K562 (cell line): ENCODE data around the gene CSNK1G3. TPM values are rescaled to one million over a fixed set of nuclear protein-coding genes. Genes with fewer than 3 reads are reported as not detected.
A peak's percentile ranks its signal among the peaks of the same experiment; 100 is the strongest.

Experiments
- ATAC-seq: fragments of 200-7000 bp; cut with Tn5 transposase; 3 replicates; pipeline ENCODE4 v1.9.1; 2020; ENCODE audit warnings: moderate library complexity
- BruUV-seq: library from RNA; stranded (reverse); fragments of 400-500 nt; replicated peaks from 2 replicates; lab custom pipeline; 2021; lab: Mats Ljungman, UMichigan
- CTCF ChIA-PET: fragments of 300-600 bp; formaldehyde crosslinking; extraction: SDS; loops from one replicate; lab custom pipeline; 2021; ENCODE audit warnings: low intra/inter-chr PET ratio; lab: Yijun Ruan, JAX
- POLR2A ChIA-PET: fragments of 300-600, 350-650 bp; sonication (Branson Sonifier 250); formaldehyde crosslinking; extraction: SDS; loops from one replicate; lab custom pipeline; 2021; ENCODE audit warnings: antibody characterized with exemption, inconsistent platforms; lab: Yijun Ruan, JAX
- DNase-seq, 4 experiments: peaks; one replicate each; pipeline versions ENCODE4 v3.0.0 to v3.0.0-alpha.2; 2011 to 2018; ENCODE audit warnings: low spot score in 3 of 4, mixed read lengths in 3 of 4; ENCODE audit errors: extremely low read depth in 1 of 4
- FAIRE-seq: peaks from 2 replicates; lab custom pipeline; 2011; peaks lifted over from hg19 to GRCh38; lab: Jason Lieb, UNC
- H2AFZ ChIP-seq: 2 replicates; pipeline ENCODE4 v1.6.0; 2011; ENCODE audit warnings: low read depth, low read length, control low read depth, inconsistent platforms
- H3K27ac ChIP-seq: fragments of 200-600 bp; 3 replicates; pipeline ENCODE4 v1.8.0; 2011; ENCODE audit warnings: low read depth, mild to moderate bottlenecking, control low read depth, inconsistent platforms, low read length, moderate library complexity, mixed read lengths; ENCODE audit errors: extremely low read depth
- H3K27me3 ChIP-seq, 2 experiments: fragments of 300-600 bp in 1 of 2; 2 replicates in 1 of 2; 3 replicates in 1 of 2; pipeline versions ENCODE4 v1.6.0 to v1.8.0; 2011; ENCODE audit warnings: inconsistent platforms in 2 of 2, low read length in 2 of 2, mild to moderate bottlenecking in 1 of 2, mixed read lengths in 1 of 2, moderate library complexity in 1 of 2; ENCODE audit not compliant: control insufficient read depth in 2 of 2, insufficient read depth in 2 of 2
- H3K36me3 ChIP-seq: fragments of 300-600 bp; 3 replicates; pipeline ENCODE4 v1.8.0; 2011; ENCODE audit warnings: mild to moderate bottlenecking, low read length, inconsistent platforms; ENCODE audit not compliant: control insufficient read depth, insufficient read depth
- H3K4me1 ChIP-seq, 2 experiments: fragments of 200-600 bp in 1 of 2; replicated peaks in 1 of 2; 2 replicates in 1 of 2; 3 replicates in 1 of 2; pipeline versions ENCODE4 v1.5.1 to v1.8.0; 2011; ENCODE audit warnings: inconsistent platforms in 2 of 2, low read length in 2 of 2, mild to moderate bottlenecking in 1 of 2, mixed read lengths in 1 of 2, moderate library complexity in 1 of 2; ENCODE audit not compliant: control insufficient read depth in 2 of 2, insufficient read depth in 2 of 2
- H3K4me2 ChIP-seq: 2 replicates; pipeline ENCODE4 v1.6.1; 2011; ENCODE audit warnings: low read length, control low read depth, inconsistent platforms, mixed read lengths; ENCODE audit not compliant: insufficient read depth
- H3K4me3 ChIP-seq: fragments of 200-600 bp; sonication (generic), shearing (Covaris generic); 2 replicates; pipeline ENCODE4 v1.5.1; 2016; ENCODE audit warnings: control low read depth, inconsistent platforms
- H3K79me2 ChIP-seq: fragments of 200-600 bp; 3 replicates; pipeline ENCODE4 v1.8.0; 2011; ENCODE audit warnings: low read length, inconsistent platforms; ENCODE audit not compliant: control insufficient read depth, insufficient read depth
- H3K9ac ChIP-seq, 2 experiments: 2 replicates each; pipeline versions ENCODE4 v1.6.0 to v1.6.1; 2011; ENCODE audit warnings: low read depth in 2 of 2, low read length in 2 of 2, control low read depth in 1 of 2, inconsistent platforms in 1 of 2, mild to moderate bottlenecking in 1 of 2, mixed read lengths in 1 of 2; ENCODE audit not compliant: insufficient read depth in 1 of 2
- H3K9me1 ChIP-seq: one replicate; pipeline ENCODE4 v1.6.0; 2011; ENCODE audit warnings: inconsistent platforms, mild to moderate bottlenecking, low read length, moderate library complexity; ENCODE audit not compliant: control insufficient read depth, insufficient read depth
- H3K9me3 ChIP-seq: replicated peaks from 2 replicates; pipeline ENCODE4 v1.5.1; 2011; ENCODE audit warnings: low read depth, low read length, inconsistent platforms; ENCODE audit not compliant: control insufficient read depth, insufficient read depth
- H4K20me1 ChIP-seq: replicated peaks from 2 replicates; pipeline ENCODE4 v1.6.1; 2011; ENCODE audit warnings: low read length, inconsistent platforms, mixed read lengths; ENCODE audit not compliant: control insufficient read depth, insufficient read depth
- ILF3 ChIP-seq: fragments of 450-650 bp; IDR thresholded peaks from 2 replicates; pipeline ENCODE4 v1.6.1; 2018; ENCODE audit warnings: antibody characterized with exemption, mild to moderate bottlenecking, moderate library complexity, borderline replicate concordance
- PHTF2 ChIP-seq: fragments of 250-450 bp; sonication (Bioruptor Pico); IDR thresholded peaks from 2 replicates; pipeline ENCODE4 v1.5.0; 2021; ENCODE audit warnings: mild to moderate bottlenecking
- STAT5B ChIP-seq: fragments of 250-450 bp; sonication (Bioruptor Pico); IDR thresholded peaks from 2 replicates; pipeline ENCODE4 v1.8.0; 2021; ENCODE audit warnings: mild to moderate bottlenecking, inconsistent platforms
- TBL1XR1 ChIP-seq, 2 experiments: IDR thresholded peaks; 2 replicates each; pipeline ENCODE4 v1.6.1; 2012; ENCODE audit warnings: improper control_type of control experiment in 2 of 2, low read length in 2 of 2, mild to moderate bottlenecking in 1 of 2
- ZBTB7A ChIP-seq: IDR thresholded peaks from 2 replicates; pipeline ENCODE4 v1.6.1; 2011; ENCODE audit warnings: low read depth, mild to moderate bottlenecking, low read length, moderate library complexity, borderline replicate concordance; ENCODE audit not compliant: control insufficient read depth
- ZNF140 ChIP-seq: fragments of 250-450 bp; sonication (Bioruptor Pico); IDR thresholded peaks from 2 replicates; pipeline ENCODE4 v1.8.0; 2021; ENCODE audit warnings: moderate library complexity, mild to moderate bottlenecking, inconsistent platforms
- WGBS: fragments of 100-300 bp; shearing (Covaris generic); methylation state at CpG from one replicate; pipeline ENCODE4 v1.1.6; 2016; ENCODE audit warnings: low coverage, mixed read lengths; ENCODE audit not compliant: insufficient coverage; ENCODE audit errors: missing lambda C conversion rate; 5-methylcytosine and 5-hydroxymethylcytosine counted together
- in situ Hi-C: fragments of 300-500 bp; cut with MboI; formaldehyde crosslinking; loops from 4 replicates; pipeline ENCODE4 v1.15.0; 2018; ENCODE audit warnings: inconsistent platforms, mixed read lengths
- intact Hi-C: fragments of 100-400 bp; cut with micrococcal nuclease; formaldehyde crosslinking; loops from 2 replicates; pipeline ENCODE4 v1.14.2; 2022
- polyA plus RNA-seq, 8 experiments: library from polyadenylated mRNA; depleted of rRNA in 4 of 8; stranded (reverse) in 5 of 8; unstranded in 3 of 8; fragments of >200 nt; fragmentation: Nextera tagmentation in 2 of 8; fragmentation: Illumina TruSeq in 1 of 8; extraction: Ambion mirVana in 2 of 8; extraction: Trizol in 1 of 8; gene quantifications; 2 replicates each; pipeline versions ENCODE4 v1.2.1 to v1.2.3, GENCODE V29; 2011 to 2014; ENCODE audit warnings: inconsistent platforms in 1 of 8, missing spikeins in 1 of 8
- total RNA-seq, 7 experiments: library from RNA; depleted of rRNA in 6 of 7; stranded (reverse); fragments of >200 nt in 6 of 7; fragmentation: Illumina TruSeq in 2 of 7; extraction: Trizol in 2 of 7; gene quantifications; 2 replicates each; pipeline versions ENCODE4 v1.2.1 to v1.2.3, GENCODE V29; 2011 to 2021; ENCODE audit warnings: low replicate concordance in 1 of 7
- TF ChIP-seq, protein P1 (sequence below), 3 experiments: IDR thresholded peaks in 2 of 3; conservative IDR thresholded peaks in 1 of 3; 2 replicates each; pipeline ENCODE4 v1.5.1; 2011 to 2012; ENCODE audit warnings: low read length in 3 of 3, mild to moderate bottlenecking in 3 of 3, control low read depth in 2 of 3, improper control_type of control experiment in 1 of 3, inconsistent platforms in 1 of 3, low read depth in 1 of 3, mixed read lengths in 1 of 3, moderate library complexity in 1 of 3; ENCODE audit not compliant: insufficient read depth in 2 of 3
- TF ChIP-seq, protein P2 (sequence below): fragments of 450-650 bp; IDR thresholded peaks from 2 replicates; pipeline ENCODE4 v1.6.1; 2018; ENCODE audit warnings: mild to moderate bottlenecking, low read depth; ENCODE audit not compliant: partially characterized antibody
- TF ChIP-seq, protein P3 (sequence below): fragments of 450-650 bp; conservative IDR thresholded peaks from 2 replicates; pipeline ENCODE4 v1.6.1; 2016; ENCODE audit warnings: missing genetic modification characterization, low read depth, mild to moderate bottlenecking, control low read depth, missing compliant biosample characterization
- TF ChIP-seq, protein P4 (sequence below): fragments of 250-450 bp; sonication (Bioruptor Pico); IDR thresholded peaks from 2 replicates; pipeline ENCODE4 v1.4.0; 2020; ENCODE audit warnings: mild to moderate bottlenecking, moderate library complexity
- TF ChIP-seq, protein P5 (sequence below): fragments of 450-650 bp; IDR thresholded peaks from 2 replicates; pipeline ENCODE4 v1.6.1; 2016

The CSNK1G3 gene
- total and polyA plus RNA-seq, 9 of the 15 experiments (the other 6 are each of a cell fraction or from before 2014, with no cell fraction given): 8.3 to 27.6 (median 16.5) TPM

DNA sequence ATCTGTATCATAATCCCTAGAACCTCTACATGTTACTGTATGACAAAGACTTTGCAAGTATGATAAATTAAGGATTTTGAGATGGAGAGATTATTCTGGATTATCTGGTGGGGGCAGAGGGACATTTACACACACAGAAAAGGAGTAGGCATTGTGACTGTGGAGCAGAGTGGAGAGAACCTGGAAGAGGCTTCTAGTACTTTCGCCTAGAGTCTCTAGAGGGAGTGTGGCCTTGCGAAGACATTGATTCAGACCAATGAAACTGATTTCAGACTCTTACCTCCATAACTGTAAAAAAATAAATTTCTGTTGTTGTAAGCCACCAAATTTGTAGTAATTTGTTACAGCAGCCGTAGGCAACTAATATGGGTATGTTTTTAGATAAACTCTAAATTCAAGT, 45.9 kb downstream of the CSNK1G3 start:
- in situ Hi-C loops (no loop called here), intact Hi-C loops (no loop called here)
- ChIA-PET CTCF (no interaction called here), POLR2A (no interaction called here)
- DNase-seq (no peak), FAIRE-seq (no peak), ATAC-seq (peak; percentile 59; the same call in 2 of the 3 replicates)
- Histone ChIP-seq H3K79me2 (no peaks in the 10 kb centered on the region), H2AFZ (no peak overlapping the region), H3K36me3 (no peaks in the 10 kb centered on the region), H3K4me3 (no peak overlapping the region), H4K20me1 (no peaks in the 10 kb centered on the region), H3K4me2 (no peak overlapping the region), H3K9ac (no peak overlapping the region), H3K27ac (no peak overlapping the region), H3K9me3 (no peaks in the 10 kb centered on the region), H3K9me1 (no peaks in the 10 kb centered on the region), H3K4me1 (no peaks in the 10 kb centered on the region), H3K27me3 (no peaks in the 10 kb centered on the region)
- no TSS peak for BruUV-seq
- 80% methylated on average over 3 of the region's 3 CpGs for WGBS
- no peak for TF ChIP-seq TBL1XR1 (IDR thresholded peaks at IDR 0.05; ENCODE audit: low read length in 2 of 2)
- no peak for TF ChIP-seq STAT5B (CRISPR knock-in tag)
- TF ChIP-seq, protein P1, sequence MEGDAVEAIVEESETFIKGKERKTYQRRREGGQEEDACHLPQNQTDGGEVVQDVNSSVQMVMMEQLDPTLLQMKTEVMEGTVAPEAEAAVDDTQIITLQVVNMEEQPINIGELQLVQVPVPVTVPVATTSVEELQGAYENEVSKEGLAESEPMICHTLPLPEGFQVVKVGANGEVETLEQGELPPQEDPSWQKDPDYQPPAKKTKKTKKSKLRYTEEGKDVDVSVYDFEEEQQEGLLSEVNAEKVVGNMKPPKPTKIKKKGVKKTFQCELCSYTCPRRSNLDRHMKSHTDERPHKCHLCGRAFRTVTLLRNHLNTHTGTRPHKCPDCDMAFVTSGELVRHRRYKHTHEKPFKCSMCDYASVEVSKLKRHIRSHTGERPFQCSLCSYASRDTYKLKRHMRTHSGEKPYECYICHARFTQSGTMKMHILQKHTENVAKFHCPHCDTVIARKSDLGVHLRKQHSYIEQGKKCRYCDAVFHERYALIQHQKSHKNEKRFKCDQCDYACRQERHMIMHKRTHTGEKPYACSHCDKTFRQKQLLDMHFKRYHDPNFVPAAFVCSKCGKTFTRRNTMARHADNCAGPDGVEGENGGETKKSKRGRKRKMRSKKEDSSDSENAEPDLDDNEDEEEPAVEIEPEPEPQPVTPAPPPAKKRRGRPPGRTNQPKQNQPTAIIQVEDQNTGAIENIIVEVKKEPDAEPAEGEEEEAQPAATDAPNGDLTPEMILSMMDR (IDR thresholded peaks at IDR 0.05 in 2 of 3, conservative IDR thresholded peaks at IDR 0.05 in 1 of 3; ENCODE audit: insufficient read depth in 2 of 3, low read depth in 1 of 3, low read length in 3 of 3): no peak
- TF ChIP-seq ZNF140 (CRISPR knock-in tag): no peak
- no peak for TF ChIP-seq ZBTB7A
- TF ChIP-seq ILF3: no peak
- TF ChIP-seq, protein P2, sequence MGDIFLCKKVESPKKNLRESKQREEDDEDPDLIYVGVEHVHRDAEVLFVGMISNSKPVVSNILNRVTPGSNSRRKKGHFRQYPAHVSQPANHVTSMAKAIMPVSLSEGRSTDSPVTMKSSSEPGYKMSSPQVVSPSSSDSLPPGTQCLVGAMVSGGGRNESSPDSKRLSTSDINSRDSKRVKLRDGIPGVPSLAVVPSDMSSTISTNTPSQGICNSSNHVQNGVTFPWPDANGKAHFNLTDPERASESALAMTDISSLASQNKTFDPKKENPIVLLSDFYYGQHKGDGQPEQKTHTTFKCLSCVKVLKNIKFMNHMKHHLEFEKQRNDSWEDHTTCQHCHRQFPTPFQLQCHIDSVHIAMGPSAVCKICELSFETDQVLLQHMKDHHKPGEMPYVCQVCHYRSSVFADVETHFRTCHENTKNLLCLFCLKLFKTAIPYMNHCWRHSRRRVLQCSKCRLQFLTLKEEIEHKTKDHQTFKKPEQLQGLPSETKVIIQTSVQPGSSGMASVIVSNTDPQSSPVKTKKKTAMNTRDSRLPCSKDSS: no peak
- no peak for TF ChIP-seq PHTF2
- TF ChIP-seq, protein P3, sequence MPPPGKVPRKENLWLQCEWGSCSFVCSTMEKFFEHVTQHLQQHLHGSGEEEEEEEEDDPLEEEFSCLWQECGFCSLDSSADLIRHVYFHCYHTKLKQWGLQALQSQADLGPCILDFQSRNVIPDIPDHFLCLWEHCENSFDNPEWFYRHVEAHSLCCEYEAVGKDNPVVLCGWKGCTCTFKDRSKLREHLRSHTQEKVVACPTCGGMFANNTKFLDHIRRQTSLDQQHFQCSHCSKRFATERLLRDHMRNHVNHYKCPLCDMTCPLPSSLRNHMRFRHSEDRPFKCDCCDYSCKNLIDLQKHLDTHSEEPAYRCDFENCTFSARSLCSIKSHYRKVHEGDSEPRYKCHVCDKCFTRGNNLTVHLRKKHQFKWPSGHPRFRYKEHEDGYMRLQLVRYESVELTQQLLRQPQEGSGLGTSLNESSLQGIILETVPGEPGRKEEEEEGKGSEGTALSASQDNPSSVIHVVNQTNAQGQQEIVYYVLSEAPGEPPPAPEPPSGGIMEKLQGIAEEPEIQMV (tag): no peak
- TF ChIP-seq, protein P4, sequence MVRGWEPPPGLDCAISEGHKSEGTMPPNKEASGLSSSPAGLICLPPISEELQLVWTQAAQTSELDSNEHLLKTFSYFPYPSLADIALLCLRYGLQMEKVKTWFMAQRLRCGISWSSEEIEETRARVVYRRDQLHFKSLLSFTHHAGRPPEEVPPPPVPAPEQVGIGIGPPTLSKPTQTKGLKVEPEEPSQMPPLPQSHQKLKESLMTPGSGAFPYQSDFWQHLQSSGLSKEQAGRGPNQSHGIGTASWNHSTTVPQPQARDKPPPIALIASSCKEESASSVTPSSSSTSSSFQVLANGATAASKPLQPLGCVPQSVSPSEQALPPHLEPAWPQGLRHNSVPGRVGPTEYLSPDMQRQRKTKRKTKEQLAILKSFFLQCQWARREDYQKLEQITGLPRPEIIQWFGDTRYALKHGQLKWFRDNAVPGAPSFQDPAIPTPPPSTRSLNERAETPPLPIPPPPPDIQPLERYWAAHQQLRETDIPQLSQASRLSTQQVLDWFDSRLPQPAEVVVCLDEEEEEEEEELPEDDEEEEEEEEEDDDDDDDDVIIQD (CRISPR knock-in tag): no peak
- TF ChIP-seq, protein P5, sequence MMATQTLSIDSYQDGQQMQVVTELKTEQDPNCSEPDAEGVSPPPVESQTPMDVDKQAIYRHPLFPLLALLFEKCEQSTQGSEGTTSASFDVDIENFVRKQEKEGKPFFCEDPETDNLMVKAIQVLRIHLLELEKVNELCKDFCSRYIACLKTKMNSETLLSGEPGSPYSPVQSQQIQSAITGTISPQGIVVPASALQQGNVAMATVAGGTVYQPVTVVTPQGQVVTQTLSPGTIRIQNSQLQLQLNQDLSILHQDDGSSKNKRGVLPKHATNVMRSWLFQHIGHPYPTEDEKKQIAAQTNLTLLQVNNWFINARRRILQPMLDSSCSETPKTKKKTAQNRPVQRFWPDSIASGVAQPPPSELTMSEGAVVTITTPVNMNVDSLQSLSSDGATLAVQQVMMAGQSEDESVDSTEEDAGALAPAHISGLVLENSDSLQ: no peak
